Left ventricle myocardium inferior (tissue), 1 donor: ENCODE results near the gene LRMDA. TPM values are rescaled to one million over a fixed set of nuclear protein-coding genes. Genes with fewer than 3 reads are reported as not detected.

ENCODE experiments used
- DNase-seq: peaks from one replicate; pipeline ENCODE4 v3.0.0-alpha.2; 2020
- H3K27ac ChIP-seq: fragments of 200-600 bp; replicated peaks from 2 replicates; pipeline ENCODE4 v1.8.0; 2021
- H3K27me3 ChIP-seq: fragments of 200-600 bp; 2 replicates; pipeline ENCODE4 v1.8.0; 2021; ENCODE audit warnings: low read depth
- H3K36me3 ChIP-seq: fragments of 200-600 bp; 2 replicates; pipeline ENCODE4 v1.8.0; 2021
- H3K4me1 ChIP-seq: fragments of 200-600 bp; 2 replicates; pipeline ENCODE4 v1.8.0; 2021
- H3K4me3 ChIP-seq: fragments of 200-600 bp; 2 replicates; pipeline ENCODE4 v1.8.0; 2021; ENCODE audit warnings: mild to moderate bottlenecking, moderate library complexity
- H3K9me3 ChIP-seq: fragments of 200-600 bp; replicated peaks from 2 replicates; pipeline ENCODE4 v1.8.0; 2021
- intact Hi-C: fragments of 100-400 bp; cut with micrococcal nuclease; formaldehyde crosslinking; loops from one replicate; pipeline ENCODE4 v1.11.0; 2022
- total RNA-seq: library from RNA; stranded (reverse); fragmentation: NEBNext Ultra II Directional; extraction: Animal tissue kit (Norgen Biotek cat#: 25700); gene quantifications from one replicate; pipeline ENCODE4 v1.2.1, GENCODE V29; 2021
- TF ChIP-seq, protein P1 (sequence below): fragments of 200-600 bp; IDR thresholded peaks from 2 replicates; pipeline ENCODE4 v1.8.0; 2021; ENCODE audit warnings: antibody characterized with exemption, mild to moderate bottlenecking, borderline replicate concordance
- donor health status: DM: no; HTN: yes; CAD: no; lungs with severe emphysema.

Gene LRMDA
- total RNA-seq, 1 donor from 2014 or later = 18.7 TPM

DNA sequence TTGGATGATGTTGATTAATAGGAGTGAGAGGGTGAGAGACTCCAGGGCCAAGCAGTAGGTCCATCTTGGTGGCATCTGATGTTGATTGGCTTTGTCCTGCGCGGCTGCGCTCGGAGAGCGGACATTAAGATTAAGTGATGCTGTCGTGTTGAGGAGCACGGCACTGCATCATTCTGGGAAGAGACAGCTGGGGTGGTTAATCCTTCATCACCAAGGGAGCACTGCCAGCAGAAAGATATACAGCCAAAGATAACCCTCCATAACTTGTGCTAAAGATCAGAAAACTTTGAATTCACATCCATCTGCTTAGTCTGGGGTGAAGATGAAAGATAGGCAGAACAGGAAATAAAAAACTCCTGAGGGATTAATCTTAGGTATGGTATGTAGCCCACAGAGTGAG lies 208.3 kb downstream of the LRMDA start:
- Histone ChIP-seq H3K27ac (no peak overlapping the region), H3K4me1 (no peaks in the 10 kb centered on the region), H3K27me3 (no peaks in the 10 kb centered on the region), H3K4me3 (no peak overlapping the region), H3K36me3 (no peaks in the 10 kb centered on the region), H3K9me3 (no peaks in the 10 kb centered on the region)
- intact Hi-C loops = no loop called here
- DNase-seq = no peak
- TF ChIP-seq, protein P1, sequence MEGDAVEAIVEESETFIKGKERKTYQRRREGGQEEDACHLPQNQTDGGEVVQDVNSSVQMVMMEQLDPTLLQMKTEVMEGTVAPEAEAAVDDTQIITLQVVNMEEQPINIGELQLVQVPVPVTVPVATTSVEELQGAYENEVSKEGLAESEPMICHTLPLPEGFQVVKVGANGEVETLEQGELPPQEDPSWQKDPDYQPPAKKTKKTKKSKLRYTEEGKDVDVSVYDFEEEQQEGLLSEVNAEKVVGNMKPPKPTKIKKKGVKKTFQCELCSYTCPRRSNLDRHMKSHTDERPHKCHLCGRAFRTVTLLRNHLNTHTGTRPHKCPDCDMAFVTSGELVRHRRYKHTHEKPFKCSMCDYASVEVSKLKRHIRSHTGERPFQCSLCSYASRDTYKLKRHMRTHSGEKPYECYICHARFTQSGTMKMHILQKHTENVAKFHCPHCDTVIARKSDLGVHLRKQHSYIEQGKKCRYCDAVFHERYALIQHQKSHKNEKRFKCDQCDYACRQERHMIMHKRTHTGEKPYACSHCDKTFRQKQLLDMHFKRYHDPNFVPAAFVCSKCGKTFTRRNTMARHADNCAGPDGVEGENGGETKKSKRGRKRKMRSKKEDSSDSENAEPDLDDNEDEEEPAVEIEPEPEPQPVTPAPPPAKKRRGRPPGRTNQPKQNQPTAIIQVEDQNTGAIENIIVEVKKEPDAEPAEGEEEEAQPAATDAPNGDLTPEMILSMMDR = no peak

- intact Hi-C loops = no loop called here
- Histone ChIP-seq H3K27ac (no peak overlapping the region), H3K27me3 (no peaks in the 10 kb centered on the region), H3K4me1 (no peaks in the 10 kb centered on the region), H3K4me3 (no peak overlapping the region), H3K36me3 (no peaks in the 10 kb centered on the region), H3K9me3 (no peaks in the 10 kb centered on the region)
- DNase-seq = no peak
- TF ChIP-seq, protein P1 = no peak
Observed at GRCh38 chr10:75640381-75640780, 209.0 kb downstream of the LRMDA start.

GRCh38 chr10:75640803-75641202 lies 209.4 kb downstream of the LRMDA start:
- intact Hi-C loops = no loop called here
- Histone ChIP-seq H3K4me3 (no peak overlapping the region), H3K9me3 (no peaks in the 10 kb centered on the region), H3K27me3 (no peaks in the 10 kb centered on the region), H3K27ac (no peak overlapping the region), H3K4me1 (no peaks in the 10 kb centered on the region), H3K36me3 (no peaks in the 10 kb centered on the region)
- TF ChIP-seq, protein P1 = no peak
- DNase-seq = no peak

- H3K27ac ChIP-seq = no peak overlapping the region
- TF ChIP-seq, protein P1 = no peak
- H3K9me3 ChIP-seq = no peaks in the 10 kb centered on the region
- H3K4me3 ChIP-seq = no peak overlapping the region
- H3K27me3 ChIP-seq = no peaks in the 10 kb centered on the region
- intact Hi-C loops = no loop called here
- no peak for DNase-seq
- no peaks in the 10 kb centered on the region for H3K36me3 ChIP-seq
- no peaks in the 10 kb centered on the region for H3K4me1 ChIP-seq
Observed at GRCh38 chr10:75643405-75643804, 212.0 kb downstream of the LRMDA start.

GRCh38 chr10:75643944-75644692 lies 212.7 kb downstream of the LRMDA start:
- no peaks in the 10 kb centered on the region for H3K36me3 ChIP-seq
- H3K4me3 ChIP-seq = no peak overlapping the region
- H3K27ac ChIP-seq = no peak overlapping the region
- no peaks in the 10 kb centered on the region for H3K9me3 ChIP-seq
- TF ChIP-seq, protein P1 = no peak
- no peaks in the 10 kb centered on the region for H3K27me3 ChIP-seq
- H3K4me1 ChIP-seq = no peaks in the 10 kb centered on the region
- DNase-seq = no peak
- intact Hi-C loops = no loop called here
